ENCODE data around the gene OR5H14. TPM values are rescaled to one million over a fixed set of nuclear protein-coding genes. Genes with fewer than 3 reads are reported as not detected.
"Not testable (repeated sequence)": the region's sequence is repeated elsewhere in the genome, so short reads cannot be mapped to it uniquely, and the experiment has no call there.

The OR5H14 gene
- polyA plus RNA-seq, 1 of the 3 experiments (the other 2 are of a cell fraction) = not detected

GRCh38 chr3:98148751-98149150 is 1.5 kb downstream of the OR5H14 start:
- DNase-seq = no peak
- TF ChIP-seq EP300 (IDR thresholded peaks at IDR 0.05; ENCODE audit: borderline replicate concordance in 1 of 2, low read depth in 1 of 2, low read length in 1 of 2) = no peak
- no peak for TF ChIP-seq SMC3 (IDR thresholded peaks at IDR 0.05; ENCODE audit: low read depth, low read length)
- no peak for TF ChIP-seq TAF1 (IDR thresholded peaks at IDR 0.05; ENCODE audit: borderline replicate concordance, low read depth, low read length)
- TF ChIP-seq, protein P1, sequence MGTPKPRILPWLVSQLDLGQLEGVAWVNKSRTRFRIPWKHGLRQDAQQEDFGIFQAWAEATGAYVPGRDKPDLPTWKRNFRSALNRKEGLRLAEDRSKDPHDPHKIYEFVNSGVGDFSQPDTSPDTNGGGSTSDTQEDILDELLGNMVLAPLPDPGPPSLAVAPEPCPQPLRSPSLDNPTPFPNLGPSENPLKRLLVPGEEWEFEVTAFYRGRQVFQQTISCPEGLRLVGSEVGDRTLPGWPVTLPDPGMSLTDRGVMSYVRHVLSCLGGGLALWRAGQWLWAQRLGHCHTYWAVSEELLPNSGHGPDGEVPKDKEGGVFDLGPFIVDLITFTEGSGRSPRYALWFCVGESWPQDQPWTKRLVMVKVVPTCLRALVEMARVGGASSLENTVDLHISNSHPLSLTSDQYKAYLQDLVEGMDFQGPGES (IDR thresholded peaks at IDR 0.05; ENCODE audit: low read depth, low read length) = no peak
- no peak for TF ChIP-seq YY1 (IDR thresholded peaks at IDR 0.05; ENCODE audit: low read depth)
- TF ChIP-seq TCF12 (IDR thresholded peaks at IDR 0.05) = no peak
- TF ChIP-seq PBX3 (IDR thresholded peaks at IDR 0.05) = no peak
- no peak for TF ChIP-seq SIN3A (IDR thresholded peaks at IDR 0.05; ENCODE audit: borderline replicate concordance, low read depth, low read length)
- TF ChIP-seq, protein P2, sequence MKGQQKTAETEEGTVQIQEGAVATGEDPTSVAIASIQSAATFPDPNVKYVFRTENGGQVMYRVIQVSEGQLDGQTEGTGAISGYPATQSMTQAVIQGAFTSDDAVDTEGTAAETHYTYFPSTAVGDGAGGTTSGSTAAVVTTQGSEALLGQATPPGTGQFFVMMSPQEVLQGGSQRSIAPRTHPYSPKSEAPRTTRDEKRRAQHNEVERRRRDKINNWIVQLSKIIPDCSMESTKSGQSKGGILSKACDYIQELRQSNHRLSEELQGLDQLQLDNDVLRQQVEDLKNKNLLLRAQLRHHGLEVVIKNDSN (IDR thresholded peaks at IDR 0.05; ENCODE audit: borderline replicate concordance, low read depth) = no peak
- TF ChIP-seq, protein P3, sequence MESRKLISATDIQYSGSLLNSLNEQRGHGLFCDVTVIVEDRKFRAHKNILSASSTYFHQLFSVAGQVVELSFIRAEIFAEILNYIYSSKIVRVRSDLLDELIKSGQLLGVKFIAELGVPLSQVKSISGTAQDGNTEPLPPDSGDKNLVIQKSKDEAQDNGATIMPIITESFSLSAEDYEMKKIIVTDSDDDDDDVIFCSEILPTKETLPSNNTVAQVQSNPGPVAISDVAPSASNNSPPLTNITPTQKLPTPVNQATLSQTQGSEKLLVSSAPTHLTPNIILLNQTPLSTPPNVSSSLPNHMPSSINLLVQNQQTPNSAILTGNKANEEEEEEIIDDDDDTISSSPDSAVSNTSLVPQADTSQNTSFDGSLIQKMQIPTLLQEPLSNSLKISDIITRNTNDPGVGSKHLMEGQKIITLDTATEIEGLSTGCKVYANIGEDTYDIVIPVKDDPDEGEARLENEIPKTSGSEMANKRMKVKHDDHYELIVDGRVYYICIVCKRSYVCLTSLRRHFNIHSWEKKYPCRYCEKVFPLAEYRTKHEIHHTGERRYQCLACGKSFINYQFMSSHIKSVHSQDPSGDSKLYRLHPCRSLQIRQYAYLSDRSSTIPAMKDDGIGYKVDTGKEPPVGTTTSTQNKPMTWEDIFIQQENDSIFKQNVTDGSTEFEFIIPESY (IDR thresholded peaks at IDR 0.05; ENCODE audit: borderline replicate concordance, low read depth) = no peak
- no peak for TF ChIP-seq TEAD4 (IDR thresholded peaks at IDR 0.05; ENCODE audit: borderline replicate concordance, insufficient read depth)
- no peak for TF ChIP-seq MXI1 (IDR thresholded peaks at IDR 0.05; ENCODE audit: low read depth, low read length)
- TF ChIP-seq FOXJ3 (CRISPR knock-in tag; IDR thresholded peaks at IDR 0.05) = no peak
- TF ChIP-seq NFIC (IDR thresholded peaks at IDR 0.05; ENCODE audit: borderline replicate concordance) = no peak
- no peak for TF ChIP-seq RCOR1 (IDR thresholded peaks at IDR 0.05; ENCODE audit: low read length)
- no peak for TF ChIP-seq RXRA (IDR thresholded peaks at IDR 0.05; ENCODE audit: borderline replicate concordance, low read depth)
- no peak for TF ChIP-seq CHD2 (IDR thresholded peaks at IDR 0.05; ENCODE audit: low read length, partially characterized antibody)
- no peak for TF ChIP-seq USF2 (IDR thresholded peaks at IDR 0.05; ENCODE audit: borderline replicate concordance, low read depth, low read length)
- Histone ChIP-seq H3K9ac (no peak overlapping the region), H3K27ac (ENCODE audit: low read depth in 2 of 2, low read length in 1 of 2) (no peak overlapping the region), H3K27me3 (ENCODE audit: insufficient read depth) (no peaks in the 10 kb centered on the region), H3F3A (replicated peaks; ENCODE audit: insufficient read depth) (no peaks in the 10 kb centered on the region), H3K79me2 (ENCODE audit: insufficient read depth) (no peaks in the 10 kb centered on the region), H3K9me3 (no peaks in the 10 kb centered on the region), H3K4me2 (no peak overlapping the region), H3K36me3 (replicated peaks in 1 of 2; ENCODE audit: control insufficient read depth in 1 of 2, insufficient read depth in 2 of 2, low read length in 1 of 2) (no peaks in the 10 kb centered on the region), H3K4me1 (ENCODE audit: control insufficient read depth in 1 of 2, insufficient read depth in 2 of 2, low read depth in 1 of 2, low read length in 1 of 2) (no peaks in the 10 kb centered on the region), H2AFZ (ENCODE audit: low read depth) (no peak overlapping the region), H3K4me3 (ENCODE audit: low read depth in 2 of 2, low read length in 1 of 2) (no peak overlapping the region), H3K9me2 (no peaks in the 10 kb centered on the region), H4K20me1 (ENCODE audit: insufficient read depth) (no peaks in the 10 kb centered on the region)
- ChIA-PET CTCF (no interaction called here), POLR2A (no interaction called here)
- 2% methylated on average over 3 of the region's 3 CpGs for whole genome bisulfite sequencing (ENCODE audit: low lambda C conversion rate)

GRCh38 chr3:98149456-98149855 is 2.2 kb downstream of the OR5H14 start:
- H3K36me3 ChIP-seq (replicated peaks in 1 of 2; ENCODE audit: control insufficient read depth in 1 of 2, insufficient read depth in 2 of 2, low read length in 1 of 2); H3K9me2 ChIP-seq; H3F3A ChIP-seq (replicated peaks; ENCODE audit: insufficient read depth); H3K79me2 ChIP-seq (ENCODE audit: insufficient read depth); H4K20me1 ChIP-seq (ENCODE audit: insufficient read depth); H3K27ac ChIP-seq (ENCODE audit: low read depth in 2 of 2, low read length in 1 of 2); H3K4me3 ChIP-seq (ENCODE audit: low read depth in 2 of 2, low read length in 1 of 2); H3K4me1 ChIP-seq (ENCODE audit: control insufficient read depth in 1 of 2, insufficient read depth in 2 of 2, low read depth in 1 of 2, low read length in 1 of 2); H3K9ac ChIP-seq; H3K27me3 ChIP-seq (ENCODE audit: insufficient read depth); H3K9me3 ChIP-seq; DNase-seq; H2AFZ ChIP-seq (ENCODE audit: low read depth); H3K4me2 ChIP-seq; POLR2A ChIA-PET: not testable (repeated sequence)
- WGBS (ENCODE audit: low lambda C conversion rate) = 0% methylated on average over 4 of the region's 4 CpGs
- CTCF ChIA-PET = interaction anchor here (0.6 kb wide), 1 partner anchor 911 kb away, joined by 3 read pairs; no protein-coding TSS in a partner anchor

All from SK-N-SH (cell line).